Caco-2 (cell line): ENCODE data around the gene NFATC2. TPM values are rescaled to one million over a fixed set of nuclear protein-coding genes. Genes with fewer than 3 reads are reported as not detected.

Source experiments
- BruUV-seq: library from RNA; stranded (reverse); fragments of 400-500 nt; replicated peaks from 2 replicates; lab custom pipeline; 2021; lab: Mats Ljungman, UMichigan
- CTCF ChIA-PET: fragments of 300-600 bp; sonication (Branson Sonifier 250); formaldehyde crosslinking; loops from one replicate; lab custom pipeline; 2022; ENCODE audit warnings: antibody characterized with exemption; lab: Charles Lee
- POLR2A ChIA-PET: fragments of 300-600 bp; sonication (Branson Sonifier 250); formaldehyde crosslinking; loops from one replicate; lab custom pipeline; 2022; ENCODE audit warnings: antibody characterized with exemption; lab: Charles Lee
- DNase-seq, 2 experiments: peaks; one replicate each; pipeline versions ENCODE4 v3.0.0 to v3.0.0-alpha.2; 2020 to 2022
- H3K27me3 ChIP-seq: replicated peaks from 2 replicates; pipeline ENCODE4 v1.6.0; 2011; ENCODE audit warnings: low read length; ENCODE audit not compliant: control insufficient read depth, insufficient read depth
- H3K36me3 ChIP-seq: 2 replicates; pipeline ENCODE4 v1.5.1; 2011; ENCODE audit warnings: low read length; ENCODE audit not compliant: control insufficient read depth, insufficient read depth
- H3K4me1 ChIP-seq: fragments of 250-450 bp; sonication (Bioruptor Pico); 2 replicates; pipeline ENCODE4 v1.5.1; 2020; ENCODE audit warnings: mild to moderate bottlenecking
- H3K4me3 ChIP-seq: 2 replicates; pipeline ENCODE4 v1.5.1; 2011; ENCODE audit warnings: low read depth, mild to moderate bottlenecking, control low read depth, low read length
- H3K9me3 ChIP-seq: fragments of 250-450 bp; sonication (Bioruptor Pico); 2 replicates; pipeline ENCODE4 v1.5.1; 2020; ENCODE audit warnings: mild to moderate bottlenecking, moderate library complexity
- H3K27ac Mint-ChIP-seq: one replicate; pipeline ENCODE4 v1.8.0; 2022; ENCODE audit warnings: mixed read lengths; ENCODE audit not compliant: unreplicated experiment
- H3K27me3 Mint-ChIP-seq: one replicate; pipeline ENCODE4 v1.8.0; 2022; ENCODE audit warnings: mixed read lengths; ENCODE audit not compliant: insufficient read depth, unreplicated experiment
- H3K36me3 Mint-ChIP-seq: one replicate; pipeline ENCODE4 v1.8.0; 2022; ENCODE audit warnings: mild to moderate bottlenecking, mixed read lengths; ENCODE audit not compliant: insufficient read depth, unreplicated experiment
- H3K4me1 Mint-ChIP-seq: one replicate; pipeline ENCODE4 v1.8.0; 2022; ENCODE audit warnings: low read depth, mixed read lengths; ENCODE audit not compliant: unreplicated experiment
- H3K4me3 Mint-ChIP-seq: one replicate; pipeline ENCODE4 v1.8.0; 2022; ENCODE audit warnings: mild to moderate bottlenecking, moderate library complexity, mixed read lengths; ENCODE audit not compliant: unreplicated experiment
- H3K9me3 Mint-ChIP-seq: one replicate; pipeline ENCODE4 v1.8.0; 2022; ENCODE audit warnings: mixed read lengths; ENCODE audit not compliant: unreplicated experiment
- CTCF ChIP-seq, 2 experiments: fragments of 200-600 bp in 1 of 2; IDR thresholded peaks; 1 replicate in 1 of 2; 2 replicates in 1 of 2; pipeline versions ENCODE4 v1.5.1 to v1.8.0; 2011 to 2022; ENCODE audit warnings: antibody characterized with exemption in 1 of 2, control low read depth in 1 of 2, inconsistent platforms in 1 of 2, low read depth in 1 of 2, low read length in 1 of 2, mild to moderate bottlenecking in 1 of 2, moderate library complexity in 1 of 2; ENCODE audit not compliant: insufficient read depth in 1 of 2, severe bottlenecking in 1 of 2, unreplicated experiment in 1 of 2
- intact Hi-C: fragments of 100-400 bp; cut with micrococcal nuclease; formaldehyde crosslinking; loops from one replicate; pipeline ENCODE4 v1.10.0; 2022; ENCODE audit not compliant: unreplicated experiment
- total RNA-seq: library from RNA; stranded (reverse); gene quantifications from 2 replicates; pipeline ENCODE4 v1.2.3, GENCODE V29; 2022

The NFATC2 gene
- total RNA-seq, 1 experiment from 2014 or later = 20.8 TPM

DNA sequence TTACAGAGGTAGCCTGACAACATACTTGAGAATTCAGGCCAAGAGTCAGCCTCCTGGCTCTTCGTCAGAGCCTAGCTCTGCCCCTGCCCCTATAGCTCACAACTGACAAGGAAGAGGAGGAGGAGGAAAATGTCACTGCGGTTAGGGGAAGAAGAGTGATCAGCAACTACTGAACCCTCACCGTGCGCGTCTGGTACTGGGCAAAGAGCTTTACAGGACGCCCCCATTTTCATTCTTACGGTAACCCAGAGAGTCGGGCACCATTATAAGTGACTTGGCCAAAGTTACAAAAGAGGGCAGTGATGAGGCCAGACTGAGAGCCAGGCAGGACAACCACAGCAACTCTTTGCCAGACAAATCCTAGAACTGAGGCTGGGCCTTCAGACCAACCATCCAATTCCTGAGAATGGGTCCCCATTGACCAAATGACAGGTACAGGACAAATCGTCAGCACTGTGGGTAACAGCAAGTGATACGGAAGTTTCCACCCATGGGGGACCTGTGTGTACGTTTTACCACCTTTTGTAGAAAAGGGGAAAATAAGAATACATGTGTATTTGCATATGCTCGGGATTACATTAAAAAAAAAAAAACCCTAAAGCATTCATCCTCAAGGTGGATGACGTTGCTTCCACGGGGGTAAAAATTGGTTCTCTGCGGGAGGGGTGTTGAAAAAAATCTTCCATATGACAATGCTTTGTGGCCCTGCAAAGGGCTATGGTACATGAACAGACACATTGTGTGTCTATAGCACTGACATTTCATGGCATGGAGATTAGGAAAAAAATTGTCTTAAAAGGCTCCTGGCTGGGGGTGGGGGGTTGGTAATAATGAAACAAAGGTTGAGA lies 118.0 kb downstream of the NFATC2 start:
- H3K27me3 Mint-ChIP-seq = no peaks in the 10 kb centered on the region

GRCh38 chr20:51423810-51424209 lies 118.7 kb downstream of the NFATC2 start:
- H3K27ac Mint-ChIP-seq = peak overlapping the region; percentile 11
- no peaks in the 10 kb centered on the region for H3K27me3 ChIP-seq
- ChIA-PET POLR2A (no interaction called here), CTCF (interaction anchor here (0.9 kb wide), 1 partner anchor 138 kb away, joined by 4 read pairs; no protein-coding TSS in a partner anchor)
- no peak overlapping the region for H3K4me3 ChIP-seq
- intact Hi-C loops = no loop called here
- TF ChIP-seq CTCF (IDR thresholded peaks at IDR 0.05; ENCODE audit: insufficient read depth in 1 of 2, low read depth in 1 of 2, low read length in 1 of 2, severe bottlenecking in 1 of 2, unreplicated experiment in 1 of 2) = no peak
- peaks cover 15% of the 10 kb centered on the region for H3K4me1 Mint-ChIP-seq
- no peaks in the 10 kb centered on the region for H3K9me3 Mint-ChIP-seq
- no peak overlapping the region for H3K4me3 Mint-ChIP-seq
- H3K36me3 Mint-ChIP-seq = peaks cover 29% of the 10 kb centered on the region
- 0 out of 2 replicates have a peak, but pooled peaks cover 4% of the 10 kb centered on the region for H3K9me3 ChIP-seq
- peaks cover 3% of the 10 kb centered on the region for H3K36me3 ChIP-seq
- no peak for DNase-seq
- H3K27me3 Mint-ChIP-seq = no peaks in the 10 kb centered on the region
- no TSS peak for BruUV-seq
- peaks cover 23% of the 10 kb centered on the region for H3K4me1 ChIP-seq

More for the DNA sequence above, 118.0 kb downstream of the NFATC2 start:
- DNase-seq = no peak
- Histone ChIP-seq H3K4me1 (peaks cover 28% of the 10 kb centered on the region), H3K9me3 (0 out of 2 replicates have a peak, but pooled peaks cover 4% of the 10 kb centered on the region), H3K27me3 (no peaks in the 10 kb centered on the region), H3K36me3 (peaks cover 5% of the 10 kb centered on the region), H3K4me3 (no peak overlapping the region)
- BruUV-seq = no TSS peak
- H3K9me3 Mint-ChIP-seq = no peaks in the 10 kb centered on the region
- CTCF ChIA-PET = interaction anchor here (0.9 kb wide), 1 partner anchor 138 kb away, joined by 4 read pairs; no protein-coding TSS in a partner anchor
- no peak for TF ChIP-seq CTCF (IDR thresholded peaks at IDR 0.05; ENCODE audit: insufficient read depth in 1 of 2, low read depth in 1 of 2, low read length in 1 of 2, severe bottlenecking in 1 of 2, unreplicated experiment in 1 of 2)
- H3K36me3 Mint-ChIP-seq = peaks cover 29% of the 10 kb centered on the region
- H3K27ac Mint-ChIP-seq = peak overlapping the region; percentile 11
- intact Hi-C loops = loop anchor here (5.0 kb wide), 1 partner anchor 118 kb away; the partner anchor contains the start of gene NFATC2
- H3K4me1 Mint-ChIP-seq = peaks cover 15% of the 10 kb centered on the region
- POLR2A ChIA-PET = no interaction called here
- no peak overlapping the region for H3K4me3 Mint-ChIP-seq

GRCh38 chr20:51423290-51423667 lies 119.2 kb downstream of the NFATC2 start:
- Histone ChIP-seq H3K4me3 (no peak overlapping the region), H3K36me3 (peaks cover 3% of the 10 kb centered on the region), H3K9me3 (0 out of 2 replicates have a peak, but pooled peaks cover 4% of the 10 kb centered on the region), H3K4me1 (peaks cover 18% of the 10 kb centered on the region), H3K27me3 (no peaks in the 10 kb centered on the region)
- peaks cover 29% of the 10 kb centered on the region for H3K36me3 Mint-ChIP-seq
- H3K9me3 Mint-ChIP-seq = no peaks in the 10 kb centered on the region
- ChIA-PET POLR2A (no interaction called here), CTCF (interaction anchor here (0.9 kb wide), 1 partner anchor 139 kb away, joined by 4 read pairs; no protein-coding TSS in a partner anchor)
- no peaks in the 10 kb centered on the region for H3K27me3 Mint-ChIP-seq
- peak in 1 of 2 experiments; percentile 1 for TF ChIP-seq CTCF (IDR thresholded peaks at IDR 0.05; ENCODE audit: insufficient read depth in 1 of 2, low read depth in 1 of 2, low read length in 1 of 2, severe bottlenecking in 1 of 2, unreplicated experiment in 1 of 2)
- intact Hi-C loops = no loop called here
- BruUV-seq = no TSS peak
- peak overlapping the region; percentile 11 for H3K27ac Mint-ChIP-seq
- no peak for DNase-seq
- H3K4me1 Mint-ChIP-seq = peaks cover 9% of the 10 kb centered on the region
- no peak overlapping the region for H3K4me3 Mint-ChIP-seq
